H1 (cell line): Measurements from ENCODE around the gene ARF6. TPM values are rescaled to one million over a fixed set of nuclear protein-coding genes. Genes with fewer than 3 reads are reported as not detected.

ENCODE experiments used
- CTCF ChIA-PET: fragments of 300-600 bp; sonication (Branson Sonifier 250); formaldehyde crosslinking; loops from one replicate; lab custom pipeline; 2021; ENCODE audit not compliant: partially characterized antibody; lab: Charles Lee
- POLR2A ChIA-PET: fragments of 300-600 bp; sonication (Branson Sonifier 250); formaldehyde crosslinking; loops from one replicate; lab custom pipeline; 2021; ENCODE audit warnings: inconsistent platforms; ENCODE audit not compliant: partially characterized antibody; lab: Charles Lee
- DNase-seq, 2 experiments: peaks; one replicate each; pipeline versions ENCODE4 v3.0.0 to v3.0.0-alpha.2; 2010 to 2022; ENCODE audit warnings: low spot score in 2 of 2, low read depth in 1 of 2, mixed read lengths in 1 of 2
- FAIRE-seq: peaks from 2 replicates; lab custom pipeline; 2011; peaks lifted over from hg19 to GRCh38; lab: Jason Lieb, UNC
- H2AFZ ChIP-seq: 2 replicates; pipeline ENCODE4 v1.8.1; 2012; ENCODE audit warnings: low read length, inconsistent platforms
- H2AK5ac ChIP-seq: 2 replicates; pipeline ENCODE4 v1.6.1; 2013; ENCODE audit warnings: low read depth, low read length
- H2BK120ac ChIP-seq: replicated peaks from 2 replicates; pipeline ENCODE3; 2013; ENCODE audit warnings: low read depth, low read length, inconsistent platforms
- H2BK12ac ChIP-seq: 2 replicates; pipeline ENCODE4 v1.6.1; 2013; ENCODE audit warnings: low read depth, low read length
- H2BK15ac ChIP-seq: 2 replicates; pipeline ENCODE4 v1.6.1; 2013; ENCODE audit warnings: low read length
- H2BK20ac ChIP-seq: 2 replicates; pipeline ENCODE4 v1.6.1; 2013; ENCODE audit warnings: low read length
- H2BK5ac ChIP-seq: 2 replicates; pipeline ENCODE4 v1.6.1; 2013; ENCODE audit warnings: low read depth, low read length
- H3K14ac ChIP-seq: 2 replicates; pipeline ENCODE4 v1.6.1; 2013; ENCODE audit warnings: inconsistent platforms; ENCODE audit not compliant: insufficient read length
- H3K18ac ChIP-seq: 2 replicates; pipeline ENCODE4 v1.6.1; 2013; ENCODE audit warnings: low read length; ENCODE audit errors: extremely low read depth
- H3K23ac ChIP-seq: 2 replicates; pipeline ENCODE4 v1.6.1; 2013; ENCODE audit warnings: inconsistent platforms; ENCODE audit not compliant: insufficient read length
- H3K23me2 ChIP-seq: 2 replicates; pipeline ENCODE4 v1.6.1; 2013; ENCODE audit warnings: low read depth, low read length
- H3K27ac ChIP-seq: 2 replicates; pipeline ENCODE4 v1.6.1; 2011; ENCODE audit warnings: low read depth, low read length, inconsistent platforms
- H3K27me3 ChIP-seq, 4 experiments: replicated peaks in 1 of 4; 1 replicate in 1 of 4; 2 replicates in 3 of 4; pipeline versions ENCODE4 v1.6.1 to v1.8.1; 2011 to 2013; ENCODE audit warnings: low read length in 3 of 4, mild to moderate bottlenecking in 3 of 4, inconsistent platforms in 2 of 4, mixed read lengths in 2 of 4, moderate library complexity in 1 of 4; ENCODE audit not compliant: control insufficient read depth in 3 of 4, insufficient read depth in 3 of 4; ENCODE audit errors: extremely low read depth in 1 of 4
- H3K36me3 ChIP-seq, 4 experiments: 2 replicates each; pipeline versions ENCODE4 v1.6.1 to v1.8.1; 2011 to 2013; ENCODE audit warnings: mild to moderate bottlenecking in 4 of 4, low read length in 3 of 4, moderate library complexity in 2 of 4, control low read depth in 1 of 4, inconsistent platforms in 1 of 4; ENCODE audit not compliant: insufficient read depth in 4 of 4, control insufficient read depth in 2 of 4
- H3K4ac ChIP-seq: replicated peaks from 2 replicates; pipeline ENCODE3; 2013; ENCODE audit warnings: low read length, low read depth, mixed read lengths, inconsistent platforms; ENCODE audit not compliant: insufficient read length
- H3K4me1 ChIP-seq, 4 experiments: replicated peaks in 1 of 4; 1 replicate in 1 of 4; 2 replicates in 3 of 4; pipeline versions ENCODE4 v1.6.1 to v1.8.1; 2011 to 2013; ENCODE audit warnings: low read length in 3 of 4, inconsistent platforms in 2 of 4, mixed read lengths in 1 of 4; ENCODE audit not compliant: insufficient read depth in 4 of 4, control insufficient read depth in 3 of 4
- H3K4me2 ChIP-seq, 2 experiments: 2 replicates each; pipeline versions ENCODE4 v1.6.1 to v1.8.1; 2011 to 2013; ENCODE audit warnings: low read depth in 2 of 2, low read length in 2 of 2, control low read depth in 1 of 2, inconsistent platforms in 1 of 2, mild to moderate bottlenecking in 1 of 2; ENCODE audit not compliant: insufficient read depth in 1 of 2
- H3K4me3 ChIP-seq, 4 experiments: fragments of 200-600, 300-600 bp in 1 of 4; sonication (generic), shearing (Covaris generic), sonication (Bioruptor Twin) in 1 of 4; 2 replicates each; pipeline versions ENCODE4 v1.5.1 to v1.8.1; 2011 to 2016; ENCODE audit warnings: low read length in 4 of 4, low read depth in 3 of 4, control low read depth in 2 of 4, inconsistent platforms in 2 of 4, mild to moderate bottlenecking in 2 of 4, mixed read lengths in 1 of 4, moderate library complexity in 1 of 4; ENCODE audit not compliant: insufficient read depth in 2 of 4; ENCODE audit errors: extremely low read depth in 1 of 4
- H3K56ac ChIP-seq: replicated peaks from 2 replicates; pipeline ENCODE3; 2013; ENCODE audit warnings: low read depth, mild to moderate bottlenecking, mixed read lengths, low read length, inconsistent platforms; ENCODE audit not compliant: insufficient read length
- H3K79me1 ChIP-seq: 2 replicates; pipeline ENCODE4 v1.6.1; 2013; ENCODE audit warnings: low read depth, low read length, control low read depth
- H3K79me2 ChIP-seq, 2 experiments: 2 replicates each; pipeline versions ENCODE4 v1.6.1 to v1.8.1; 2012 to 2013; ENCODE audit warnings: low read length in 2 of 2, mild to moderate bottlenecking in 2 of 2, inconsistent platforms in 1 of 2; ENCODE audit not compliant: insufficient read depth in 2 of 2, control insufficient read depth in 1 of 2
- H3K9ac ChIP-seq, 4 experiments: replicated peaks in 1 of 4; 1 replicate in 1 of 4; 2 replicates in 3 of 4; pipeline versions ENCODE4 v1.6.1 to v1.8.1; 2011 to 2013; ENCODE audit warnings: low read depth in 3 of 4, low read length in 3 of 4, control low read depth in 2 of 4, mild to moderate bottlenecking in 2 of 4, moderate library complexity in 2 of 4, inconsistent platforms in 1 of 4; ENCODE audit errors: extremely low read depth in 1 of 4
- H3K9me3 ChIP-seq, 2 experiments: 2 replicates each; pipeline versions ENCODE4 v1.6.1 to v1.8.1; 2012 to 2013; ENCODE audit warnings: mild to moderate bottlenecking in 2 of 2, moderate library complexity in 2 of 2, control low read depth in 1 of 2, inconsistent platforms in 1 of 2, low read depth in 1 of 2, low read length in 1 of 2, mixed read lengths in 1 of 2; ENCODE audit not compliant: insufficient read depth in 2 of 2
- H4K20me1 ChIP-seq, 2 experiments: replicated peaks in 1 of 2; 2 replicates each; pipeline versions ENCODE3 to v1.8.1; 2011 to 2013; ENCODE audit warnings: inconsistent platforms in 2 of 2, low read length in 2 of 2, mild to moderate bottlenecking in 1 of 2; ENCODE audit not compliant: insufficient read depth in 2 of 2, control insufficient read depth in 1 of 2
- H4K5ac ChIP-seq: 2 replicates; pipeline ENCODE4 v1.6.1; 2013; ENCODE audit warnings: low read length, low read depth, mixed read lengths, inconsistent platforms; ENCODE audit not compliant: insufficient read length
- H4K8ac ChIP-seq: 2 replicates; pipeline ENCODE4 v1.8.0; 2013; ENCODE audit warnings: mild to moderate bottlenecking, moderate library complexity, low read length, inconsistent platforms; ENCODE audit not compliant: insufficient read depth; ENCODE audit errors: extremely low read depth
- H4K91ac ChIP-seq: replicated peaks from 2 replicates; pipeline ENCODE3; 2013; ENCODE audit warnings: low read length, mixed read lengths, inconsistent platforms; ENCODE audit not compliant: insufficient read length
- WGBS, 2 experiments: shearing (Covaris generic) in 1 of 2; methylation state at CpG; one replicate each; pipeline versions ENCODE4 v1.1.6 to v1.1.7; 2013 to 2015; ENCODE audit warnings: low lambda C conversion rate in 2 of 2, mixed read lengths in 2 of 2, inconsistent platforms in 1 of 2, low coverage in 1 of 2, missing lambda C conversion rate in 1 of 2; ENCODE audit not compliant: insufficient replicate concordance in 2 of 2, insufficient coverage in 1 of 2, insufficient read length in 1 of 2; ENCODE audit errors: extremely low coverage in 1 of 2, missing lambda C conversion rate in 1 of 2; 5-methylcytosine and 5-hydroxymethylcytosine counted together
- polyA plus RNA-seq, 7 experiments: library from polyadenylated mRNA; depleted of rRNA in 3 of 7; stranded (reverse) in 5 of 7; unstranded in 2 of 7; fragments of >200 nt in 5 of 7; fragments of 200-250 nt in 2 of 7; gene quantifications; 1 replicate in 5 of 7; 2 replicates in 1 of 7; 4 replicates in 1 of 7; pipeline versions ENCODE4 v1.2.1 to v1.2.3, GENCODE V29; 2011 to 2013; ENCODE audit warnings: missing spikeins in 2 of 7, mixed read lengths in 2 of 7
- total RNA-seq: library from RNA; stranded (reverse); fragmentation: NEBNext Ultra II Directional; extraction: Animal tissue kit (Norgen Biotek cat#: 25700); gene quantifications from 2 replicates; pipeline ENCODE4 v1.2.1, GENCODE V29; 2021
- TF ChIP-seq, protein P1 (sequence below): IDR thresholded peaks from 2 replicates; pipeline ENCODE4 v1.6.1; 2011; ENCODE audit warnings: low read depth, mild to moderate bottlenecking, low read length; ENCODE audit not compliant: insufficient read depth

Gene ARF6
- total and polyA plus RNA-seq, 2 of the 8 experiments (the other 6 are each of a cell fraction or from before 2014, with no cell fraction given): 17.2 to 56.7 TPM

DNA sequence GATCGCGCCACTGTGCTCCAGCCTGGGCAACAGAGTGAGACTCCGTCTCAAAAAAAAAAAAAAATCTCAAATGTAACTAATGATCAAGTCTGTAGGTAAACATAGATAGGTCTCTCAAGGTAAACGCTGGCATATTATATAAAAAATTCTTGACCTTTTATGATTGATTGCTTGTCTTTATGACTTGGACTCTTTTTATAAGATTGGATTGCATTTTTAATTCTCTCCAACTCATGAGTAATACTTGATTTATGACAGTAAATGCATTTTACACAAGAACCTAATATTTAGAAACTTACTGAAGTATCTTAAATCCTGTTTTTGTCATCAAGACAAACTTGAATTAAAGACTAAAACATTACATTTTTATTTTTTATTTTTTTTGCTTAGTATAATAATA, 16.1 kb downstream of the ARF6 start:
- no peak overlapping the region for H2BK20ac ChIP-seq
- H4K91ac ChIP-seq: no peak overlapping the region
- H3K23me2 ChIP-seq: no peaks in the 10 kb centered on the region
- DNase-seq (no peak), FAIRE-seq (no peak)
- POLR2A ChIA-PET: no interaction called here
- no peak overlapping the region for H3K4ac ChIP-seq
- TF ChIP-seq, protein P1, sequence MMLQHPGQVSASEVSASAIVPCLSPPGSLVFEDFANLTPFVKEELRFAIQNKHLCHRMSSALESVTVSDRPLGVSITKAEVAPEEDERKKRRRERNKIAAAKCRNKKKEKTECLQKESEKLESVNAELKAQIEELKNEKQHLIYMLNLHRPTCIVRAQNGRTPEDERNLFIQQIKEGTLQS: no peak
- H3K4me1 ChIP-seq: no peaks in the 10 kb centered on the region
- H3K23ac ChIP-seq: no peak overlapping the region
- no peaks in the 10 kb centered on the region for H3K79me1 ChIP-seq
- no peak overlapping the region for H2BK120ac ChIP-seq
- no peak overlapping the region for H2AK5ac ChIP-seq
- CTCF ChIA-PET: no interaction called here
- H3K18ac ChIP-seq: no peak overlapping the region
- no peak overlapping the region for H2BK5ac ChIP-seq
- no peak overlapping the region for H3K4me3 ChIP-seq
- H3K27me3 ChIP-seq: no peaks in the 10 kb centered on the region
- no peak overlapping the region for H4K5ac ChIP-seq
- no peak overlapping the region for H2AFZ ChIP-seq
- H2BK15ac ChIP-seq: no peak overlapping the region
- no peak overlapping the region for H2BK12ac ChIP-seq
- 96% methylated on average over 4 of the region's 4 CpGs; no CpG with 5 or more reads in 1 of the 2 experiments for WGBS, 2 experiments
- no peaks in the 10 kb centered on the region for H3K9me3 ChIP-seq
- no peak overlapping the region for H3K27ac ChIP-seq
- H3K56ac ChIP-seq: no peak overlapping the region
- H3K4me2 ChIP-seq: no peak overlapping the region
- H3K36me3 ChIP-seq: no peaks in the 10 kb centered on the region
- no peaks in the 10 kb centered on the region for H3K79me2 ChIP-seq
- no peaks in the 10 kb centered on the region for H4K20me1 ChIP-seq
- H3K9ac ChIP-seq: no peak overlapping the region
- H4K8ac ChIP-seq: no peak overlapping the region
- no peak overlapping the region for H3K14ac ChIP-seq
